ENCODE measurements around the gene OBSCN. TPM values are rescaled to one million over a fixed set of nuclear protein-coding genes. Genes with fewer than 3 reads are reported as not detected.

OBSCN gene
- total and polyA plus RNA-seq, 2 donors (not counting 3 experiments of a cell fraction or from before 2014, with no cell fraction given) = 1.5 to 2.9 TPM

GRCh38 chr1:228338521-228339051, 130.7 kb downstream of the OBSCN start:
- Histone ChIP-seq H3K27ac (ENCODE audit: insufficient read depth, low read depth, low read length) (no peak overlapping the region), H3K4me3 (replicated peaks in 1 of 3; ENCODE audit: insufficient read depth in 1 of 3, low read depth in 1 of 3, low read length in 3 of 3) (no peak overlapping the region), H3K79me2 (ENCODE audit: control insufficient read depth, insufficient read depth, low read length) (no peaks in the 10 kb centered on the region), H3K36me3 (ENCODE audit: control insufficient read depth in 2 of 2, extremely low read depth in 1 of 2, insufficient read depth in 2 of 2, low read length in 2 of 2) (no peaks in the 10 kb centered on the region), H3K27me3 (ENCODE audit: control insufficient read depth in 2 of 2, insufficient read depth in 2 of 2, low read length in 2 of 2) (no peaks in the 10 kb centered on the region), H3K4me2 (ENCODE audit: insufficient read depth, low read length) (no peak overlapping the region), H3K9me3 (replicated peaks; ENCODE audit: control insufficient read depth, insufficient read depth, low read length) (no peaks in the 10 kb centered on the region), H3K9ac (replicated peaks; ENCODE audit: extremely low read depth, insufficient read depth, low read length) (no peak overlapping the region), H2AFZ (ENCODE audit: low read depth, low read length) (no peak overlapping the region), H4K20me1 (replicated peaks; ENCODE audit: control insufficient read depth, extremely low read depth, insufficient read depth, low read length) (no peaks in the 10 kb centered on the region), H3K4me1 (ENCODE audit: control insufficient read depth, extremely low read depth, insufficient read depth, low read length) (no peaks in the 10 kb centered on the region), H3K9me1 (replicated peaks; ENCODE audit: control insufficient read depth, extremely low read depth, insufficient read depth, low read length) (no peaks in the 10 kb centered on the region)
- no peak for DNase-seq (ENCODE audit: low read depth, low spot score)
- TF ChIP-seq CTCF (IDR thresholded peaks at IDR 0.05; ENCODE audit: extremely low read depth in 1 of 2, insufficient read depth in 1 of 2, low read depth in 1 of 2, low read length in 2 of 2) (no peak), GATA2 (IDR thresholded peaks at IDR 0.05; ENCODE audit: insufficient read depth, insufficient read length, low read depth, low read length) (no peak), EZH2 (IDR thresholded peaks at IDR 0.05; ENCODE audit: borderline replicate concordance, low read depth, low read length, severe bottlenecking) (no peak), JUN (IDR thresholded peaks at IDR 0.05; ENCODE audit: borderline replicate concordance, insufficient read depth, insufficient read length, low read depth) (no peak), FOS (IDR thresholded peaks at IDR 0.05; ENCODE audit: borderline replicate concordance, insufficient read depth, low read length) (no peak), POLR2A (IDR thresholded peaks at IDR 0.05; ENCODE audit: low read depth, low read length) (no peak), MYC (IDR thresholded peaks at IDR 0.05; ENCODE audit: low read depth, low read length) (no peak), MAX (IDR thresholded peaks at IDR 0.05; ENCODE audit: insufficient read depth, insufficient read length) (no peak), POLR2AphosphoS5 (IDR thresholded peaks at IDR 0.05; ENCODE audit: insufficient read depth, low read depth, low read length) (no peak)
- CTCF ChIA-PET = no interaction called here
- dilution Hi-C loops (cut with MboI; ENCODE audit: extremely low pct_ligation_motif_present, low sequenced_read_pairs) = no loop called here
- intact Hi-C loops (cut with micrococcal nuclease) = no loop called here
- FAIRE-seq = no peak
- no TSS peak for BruUV-seq (replicated peaks)
- POLR2A ChIA-PET = no interaction called here
